HG03521 (cell line): ENCODE measurements around the gene ISM2.

Experiments used
- ATAC-seq: cut with Tn5 transposase; IDR thresholded peaks from one replicate; pipeline ENCODE4 v1.9.1; 2021; ENCODE audit warnings: mild to moderate bottlenecking, moderate library complexity; ENCODE audit not compliant: unreplicated experiment

Gene ISM2

DNA sequence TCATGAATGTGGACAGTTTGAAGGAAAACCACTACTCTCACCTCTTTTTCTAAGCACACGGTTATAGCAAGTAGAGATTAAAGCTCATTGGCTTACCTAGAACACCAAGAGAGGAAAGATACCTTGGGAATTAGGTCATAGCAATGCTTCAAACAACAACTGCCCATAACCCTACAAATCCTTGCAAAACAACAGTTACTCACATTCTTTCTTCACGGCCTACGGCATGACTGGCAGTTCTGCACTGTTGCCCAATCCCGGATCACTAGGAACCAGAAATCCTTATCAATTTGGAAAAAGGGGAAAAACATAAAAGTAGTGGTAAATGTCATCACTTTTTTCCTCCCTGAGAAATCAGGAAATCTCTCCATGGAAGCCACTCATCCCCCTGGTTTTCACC, 9.6 kb upstream of the ISM2 start:
- no peak for ATAC-seq

DNA sequence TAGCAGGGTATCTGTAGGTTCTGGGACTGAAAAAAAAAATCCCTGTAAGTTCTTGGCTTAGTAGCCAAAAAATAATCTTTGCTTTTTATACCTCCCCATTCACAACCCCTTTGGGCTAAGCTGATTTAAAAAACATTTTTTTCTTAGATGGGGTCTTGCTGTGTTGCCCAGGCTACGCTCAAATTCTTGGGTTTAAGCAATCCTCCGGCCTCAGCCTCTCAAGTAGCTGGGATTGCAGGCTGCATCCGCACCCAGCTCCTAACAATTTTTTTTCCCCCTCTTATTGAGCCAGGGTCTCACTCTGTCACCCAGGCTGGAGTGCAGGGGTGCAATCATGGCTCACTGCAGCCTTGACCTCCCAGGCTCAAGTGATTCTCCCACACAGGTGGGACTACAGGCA, 9.1 kb upstream of the ISM2 start:
- no peak for ATAC-seq

DNA sequence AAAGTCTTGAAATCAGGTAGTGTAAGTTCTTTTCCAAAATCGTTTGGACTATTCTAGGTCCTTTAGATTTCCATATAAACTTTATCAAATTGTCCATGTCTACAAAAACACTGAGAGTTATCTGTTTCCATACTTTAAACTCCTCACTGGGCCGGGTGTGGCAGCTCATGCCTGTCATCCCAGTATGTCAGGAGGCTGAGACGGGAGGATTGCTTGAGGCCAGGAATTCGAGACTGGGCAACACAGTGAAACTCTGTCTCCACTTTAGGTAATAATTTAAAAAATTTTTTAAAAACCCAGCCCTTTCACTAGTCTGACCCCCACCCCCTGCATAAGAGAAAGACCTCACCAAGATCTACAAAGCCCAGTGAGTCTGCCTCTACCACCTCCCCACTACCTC, 6.4 kb upstream of the ISM2 start:
- no peak for ATAC-seq

DNA sequence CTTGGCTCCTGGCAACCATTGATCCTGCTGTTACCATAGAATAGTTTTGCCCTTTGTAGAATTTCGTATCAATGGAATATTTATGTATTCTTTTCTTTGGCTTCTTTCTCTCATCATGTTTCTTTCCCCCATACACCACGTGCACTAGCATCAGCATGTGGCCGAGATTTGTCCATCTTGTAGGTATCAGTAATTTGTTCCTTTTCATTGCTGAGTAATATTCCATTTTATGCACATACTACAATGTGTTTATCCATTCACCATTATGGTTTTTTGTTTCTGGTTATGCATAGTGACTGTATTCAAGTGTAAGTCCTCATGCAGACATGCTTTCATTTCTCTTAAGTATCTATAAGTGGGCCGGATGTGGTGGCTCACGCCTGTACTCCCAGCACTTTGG, 4.5 kb upstream of the ISM2 start:
- no peak for ATAC-seq

DNA sequence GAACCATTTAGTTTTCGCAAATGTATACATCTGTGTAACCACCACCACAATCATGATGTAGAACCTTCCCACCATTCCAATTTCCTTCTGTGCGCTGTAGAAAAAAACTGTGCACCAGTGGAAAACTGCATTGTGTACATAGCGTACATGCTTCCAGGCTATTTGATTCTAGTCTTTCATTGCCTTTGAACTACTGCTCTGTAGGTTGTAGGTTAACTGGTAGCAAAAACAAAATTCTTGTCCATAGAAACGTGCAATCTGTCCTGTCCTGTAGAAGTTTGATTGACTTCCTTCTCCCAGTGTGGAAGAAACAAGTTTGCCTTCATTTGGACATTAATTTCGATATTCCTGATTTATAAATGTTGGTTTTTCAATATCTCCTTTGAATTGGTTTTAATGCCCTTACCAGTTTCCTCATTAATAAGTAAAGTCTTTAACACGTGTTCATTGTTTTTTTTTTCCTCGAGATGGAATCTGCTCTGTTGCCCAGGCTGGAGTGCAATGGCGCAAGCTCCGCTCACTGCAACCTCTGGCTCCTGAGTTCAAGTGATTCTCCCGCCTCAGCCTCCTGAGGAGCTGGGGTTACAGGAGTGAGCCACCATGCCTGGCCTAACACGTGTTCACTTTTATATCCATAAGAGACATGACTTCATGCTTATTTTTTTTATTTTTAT, 3.6 kb upstream of the ISM2 start:
- no peak for ATAC-seq

DNA sequence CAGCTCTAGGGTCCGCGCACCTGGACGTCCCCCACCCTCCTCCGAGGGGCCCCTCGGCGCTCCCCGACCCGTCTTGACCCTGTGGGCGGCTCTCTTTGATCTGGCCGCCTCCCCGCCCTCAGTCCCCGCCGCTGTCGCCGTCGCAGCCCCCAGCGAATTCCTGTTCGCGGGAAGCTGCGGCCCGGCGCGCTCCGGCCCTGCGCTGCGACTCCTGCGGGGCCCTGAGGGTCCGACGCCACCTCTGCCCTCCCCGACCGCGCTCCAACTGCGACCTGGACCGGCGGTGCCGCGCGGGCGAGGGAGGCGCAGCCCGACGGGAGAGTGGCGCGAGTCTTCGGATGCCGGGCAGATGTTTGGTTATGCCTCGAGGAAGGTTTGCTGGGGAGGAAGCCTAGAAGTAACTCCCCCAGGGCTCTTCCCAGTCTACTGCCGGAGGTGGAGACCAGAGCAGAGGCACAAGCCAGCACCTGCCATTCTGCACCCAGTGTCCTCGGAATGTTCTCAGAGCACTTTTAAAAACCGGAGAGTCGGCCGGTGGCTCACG, 440 bp upstream of the ISM2 start:
- peak; percentile 22 for ATAC-seq

DNA sequence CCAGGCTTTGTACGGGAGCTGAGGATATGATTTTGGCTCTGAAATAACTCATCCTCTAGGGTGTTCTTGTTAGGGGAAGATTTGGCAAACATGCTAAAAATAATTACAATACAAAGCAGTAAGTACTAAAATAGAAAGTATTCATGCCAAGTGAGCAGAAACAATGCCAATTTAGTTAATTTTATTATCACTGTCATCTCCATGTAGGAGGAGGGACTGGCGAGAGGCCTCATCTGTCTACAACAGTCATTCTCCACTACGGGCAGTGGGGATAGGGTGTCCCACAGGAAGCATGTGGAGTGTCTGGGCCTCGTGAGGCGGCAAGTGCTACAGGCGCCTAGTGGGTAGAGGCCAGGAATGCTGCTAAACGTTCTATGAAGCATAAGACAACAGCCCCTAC, 3.3 kb downstream of the ISM2 start:
- no peak for ATAC-seq

DNA sequence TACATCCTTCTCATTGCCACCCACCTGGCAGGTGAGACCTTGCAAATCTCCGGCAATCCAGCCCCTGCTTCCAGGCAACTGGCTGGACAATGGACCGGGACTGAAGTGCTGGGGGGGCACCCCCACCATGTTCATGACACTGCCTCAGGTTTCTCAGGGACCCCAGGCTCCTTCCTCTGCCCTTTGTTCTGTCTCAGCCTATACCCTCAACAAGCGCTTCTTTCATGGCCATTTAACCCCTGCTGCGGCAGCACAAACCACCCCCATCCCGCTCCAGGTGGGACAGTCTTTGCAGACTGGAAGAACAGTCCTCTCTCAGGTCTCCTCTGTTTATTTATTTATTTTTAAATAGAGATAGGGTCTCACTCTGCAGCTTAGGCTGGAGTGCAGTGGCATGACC, 7.6 kb downstream of the ISM2 start:
- no peak for ATAC-seq

DNA sequence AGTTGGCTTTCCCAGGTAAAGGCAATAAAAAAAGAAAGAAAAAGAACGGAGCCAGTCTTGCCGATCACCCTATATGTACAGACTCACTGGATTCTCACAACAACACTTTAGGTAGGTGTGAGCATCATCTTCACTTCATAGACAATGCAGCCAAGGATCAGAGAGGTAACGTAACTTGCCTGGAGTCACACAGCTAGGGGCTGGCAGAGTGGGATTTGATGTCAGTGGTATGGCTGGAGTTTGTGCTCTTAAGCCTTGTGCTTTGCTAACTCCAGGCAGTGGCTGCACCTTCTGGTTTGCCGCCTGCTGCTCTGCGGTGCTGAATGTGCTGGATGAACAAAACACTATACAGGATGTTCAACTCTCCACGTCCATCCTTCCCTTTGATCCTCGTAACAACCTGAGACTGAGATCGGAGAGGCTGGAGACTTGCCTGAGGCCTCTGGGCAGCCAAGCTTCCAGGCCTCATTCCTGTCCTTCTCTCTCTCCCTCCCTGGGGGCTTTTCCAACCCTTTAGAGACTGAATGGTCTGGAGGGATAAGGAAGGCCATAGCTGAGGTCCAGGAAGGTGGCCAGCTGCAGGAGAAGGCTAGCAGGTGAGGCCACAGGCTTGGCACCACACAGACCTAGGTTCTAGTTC, 8.1 kb downstream of the ISM2 start:
- no peak for ATAC-seq

DNA sequence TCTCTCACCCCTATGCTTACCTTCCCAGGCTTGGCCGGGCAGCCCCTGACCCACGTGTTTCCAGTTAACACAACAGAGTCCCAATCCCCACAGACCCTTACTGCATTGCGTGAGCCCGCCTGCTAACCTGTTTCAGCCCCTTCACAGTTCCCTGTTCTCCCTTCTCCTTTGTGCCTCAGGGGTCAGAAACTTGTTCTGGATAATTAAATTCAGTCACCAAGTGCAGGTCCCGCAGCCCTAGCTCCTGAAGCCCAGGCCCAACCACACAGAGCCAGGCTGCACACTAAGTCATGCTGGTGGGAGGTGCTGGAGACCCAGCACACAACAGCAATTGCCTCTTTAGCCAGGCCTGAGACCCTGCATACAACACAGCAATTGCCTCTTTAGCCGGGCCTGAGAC, 9.6 kb downstream of the ISM2 start:
- no peak for ATAC-seq

DNA sequence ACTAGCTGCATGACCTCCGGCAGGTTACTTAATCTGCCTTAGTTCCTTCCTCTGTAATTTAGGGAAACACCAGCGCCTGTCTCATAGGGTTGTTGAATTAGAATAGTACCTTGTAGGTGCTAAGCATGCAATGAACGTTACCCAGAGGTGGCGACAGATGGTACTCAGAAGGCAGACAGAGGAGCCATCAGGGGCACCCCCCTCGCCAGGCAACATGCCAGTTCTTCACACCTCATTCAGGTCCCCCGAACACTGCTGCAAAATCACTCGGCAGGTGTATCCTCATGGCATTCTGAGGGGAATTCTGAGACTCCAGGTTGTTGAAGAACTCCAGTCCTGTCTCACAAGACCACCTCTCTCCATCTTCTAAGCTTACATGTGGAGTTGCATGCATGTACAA, 10.1 kb downstream of the ISM2 start:
- ATAC-seq, result no peak

DNA sequence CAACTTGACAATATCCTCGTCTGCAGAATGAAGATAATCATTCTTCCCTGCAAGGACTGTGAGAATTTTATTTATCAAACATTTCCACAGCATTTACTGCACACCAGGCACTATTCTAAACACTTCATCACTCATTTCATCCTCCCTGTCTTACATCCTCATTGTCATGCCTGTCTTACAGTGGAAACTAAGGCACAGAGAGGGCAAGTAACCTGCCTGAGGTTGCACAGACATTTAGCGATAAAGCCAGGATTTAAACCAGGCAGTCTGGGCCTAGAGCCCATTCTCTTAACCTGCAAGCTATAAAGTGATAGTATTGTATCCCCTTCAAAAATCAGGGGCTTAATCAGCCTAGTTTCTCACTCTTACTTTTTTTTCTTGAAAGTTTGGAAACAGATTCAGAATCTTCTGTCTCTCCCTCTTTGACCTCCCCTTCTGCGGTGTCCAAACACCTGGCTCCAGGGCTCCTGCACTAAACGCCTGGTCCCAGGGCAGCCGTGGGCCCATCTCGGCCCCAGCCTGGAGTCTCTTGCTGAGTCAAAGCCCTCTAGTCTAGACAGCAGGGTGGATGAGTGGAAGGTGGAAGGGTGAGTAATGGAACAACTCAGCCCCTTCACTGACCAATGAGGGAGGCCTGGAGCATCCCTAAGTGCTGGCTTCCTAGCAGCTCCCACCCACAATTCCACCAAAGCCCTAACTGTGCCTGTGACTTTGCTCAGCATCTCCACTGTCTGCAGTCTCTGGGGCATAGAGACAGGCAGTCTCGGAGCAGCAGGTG, 12.5 kb downstream of the ISM2 start:
- ATAC-seq, result no peak

DNA sequence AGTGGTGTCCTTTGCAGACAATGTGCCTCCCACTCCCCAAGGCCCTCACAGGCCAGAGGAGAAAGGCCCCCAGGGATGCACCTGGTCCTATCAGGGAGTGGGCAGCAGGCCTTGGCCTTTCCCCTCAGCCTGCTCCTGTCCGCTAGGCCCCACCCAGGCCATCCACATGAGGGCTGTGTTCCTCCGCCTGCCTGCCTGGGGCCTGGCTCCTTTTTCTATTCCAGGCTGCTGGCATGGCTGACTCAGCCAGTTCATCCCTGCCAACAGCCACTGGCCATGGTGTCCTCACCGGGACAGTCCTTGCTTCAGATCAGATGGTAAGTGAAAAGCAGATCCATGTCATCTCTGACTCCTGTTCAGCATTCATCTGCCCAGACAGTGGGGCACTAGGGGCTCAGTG, 13.4 kb downstream of the ISM2 start:
- no peak for ATAC-seq

DNA sequence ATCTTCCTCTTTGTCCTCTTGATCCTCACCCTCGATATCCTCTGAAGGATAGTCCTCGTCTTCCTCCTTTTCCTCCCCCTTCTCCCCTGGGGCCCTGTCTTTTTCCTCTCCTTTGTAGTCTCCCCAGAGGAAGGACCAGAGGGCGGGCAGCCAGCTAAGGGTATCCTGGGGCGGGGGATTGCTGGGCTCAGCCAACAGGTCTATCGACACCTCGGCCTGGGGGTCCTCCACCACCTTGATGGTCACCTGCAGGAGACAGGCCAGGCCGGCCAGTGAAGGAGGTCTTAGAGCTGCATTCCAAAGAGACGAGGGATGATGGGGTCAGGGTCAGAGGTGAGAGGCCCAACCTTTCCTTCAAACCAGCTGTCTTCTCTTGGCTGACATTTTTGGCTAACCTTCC, 16.2 kb downstream of the ISM2 start:
- ATAC-seq, result no peak

DNA sequence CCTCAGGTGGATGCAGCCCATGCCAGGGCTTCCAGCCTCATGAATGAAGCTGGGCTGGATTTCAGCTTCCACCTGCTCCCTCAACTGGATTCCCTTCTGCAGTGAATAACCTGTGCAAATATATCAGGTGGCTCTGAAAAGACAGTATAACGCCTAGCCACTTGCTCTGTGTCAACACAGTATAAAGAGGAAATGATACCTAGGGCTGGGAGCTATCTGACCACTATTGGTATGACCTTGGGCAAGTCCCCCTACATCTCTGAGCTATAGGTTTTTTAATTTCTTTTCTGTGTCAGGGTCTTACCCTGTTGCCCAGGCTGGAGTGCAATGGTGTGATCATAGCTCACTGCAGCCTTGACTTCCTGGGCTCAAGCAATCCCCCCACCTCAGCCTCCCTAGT, 19.8 kb downstream of the ISM2 start:
- ATAC-seq, result peak; percentile 87

DNA sequence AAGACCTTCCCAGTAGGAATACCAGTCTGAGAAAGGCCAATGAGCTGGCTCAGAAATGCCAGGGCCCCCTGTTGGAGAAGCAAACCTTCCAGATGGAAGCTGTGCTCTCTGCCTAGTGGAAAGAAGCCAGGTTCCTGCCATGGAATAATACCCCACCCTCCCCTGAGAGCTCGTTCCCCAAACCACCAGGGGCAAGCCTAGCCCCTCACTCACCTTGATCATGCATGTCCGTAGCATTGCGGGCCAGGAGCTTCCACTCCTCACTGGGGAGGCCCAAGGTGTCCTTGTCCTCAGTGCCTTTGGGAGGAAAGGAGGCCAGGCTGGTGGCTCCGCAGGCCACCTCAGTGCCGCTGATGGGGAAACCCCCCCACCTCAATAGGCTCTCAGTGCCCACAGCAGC, 20.6 kb downstream of the ISM2 start:
- no peak for ATAC-seq

DNA sequence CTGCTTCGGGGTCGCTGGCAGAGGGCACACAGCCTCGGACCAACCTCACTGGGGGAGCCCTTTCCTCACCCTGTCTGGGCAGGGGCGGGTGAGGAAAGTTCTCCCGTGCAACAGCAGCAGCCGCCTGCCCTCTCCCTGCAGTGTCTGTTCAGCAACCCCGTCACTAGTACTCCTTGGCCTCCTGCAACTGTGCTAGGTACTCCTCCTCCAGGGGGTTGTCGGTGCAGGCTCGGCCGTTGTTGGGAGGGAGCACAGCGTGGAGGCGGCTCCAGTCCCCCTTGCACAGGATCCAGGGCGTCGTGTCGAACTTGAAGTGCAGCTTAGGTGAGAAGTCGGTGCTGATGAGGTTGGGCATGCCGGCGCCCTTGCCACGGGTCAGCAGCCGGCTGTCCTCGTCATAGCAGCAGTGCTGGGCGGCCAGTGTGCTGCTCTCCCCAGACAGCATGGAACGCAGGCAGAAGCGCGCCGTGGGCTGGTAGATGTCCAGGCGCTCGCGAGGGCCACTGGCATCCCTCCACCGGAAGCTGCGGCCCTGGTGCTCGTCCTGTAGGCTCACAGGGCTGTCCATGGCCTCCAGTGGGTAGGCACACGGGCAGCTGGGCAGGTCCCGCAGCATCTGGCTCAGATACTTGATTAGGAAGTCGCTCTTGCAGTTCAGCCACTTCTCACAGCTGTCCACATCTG, 23.0 kb downstream of the ISM2 start:
- ATAC-seq, result no peak

DNA sequence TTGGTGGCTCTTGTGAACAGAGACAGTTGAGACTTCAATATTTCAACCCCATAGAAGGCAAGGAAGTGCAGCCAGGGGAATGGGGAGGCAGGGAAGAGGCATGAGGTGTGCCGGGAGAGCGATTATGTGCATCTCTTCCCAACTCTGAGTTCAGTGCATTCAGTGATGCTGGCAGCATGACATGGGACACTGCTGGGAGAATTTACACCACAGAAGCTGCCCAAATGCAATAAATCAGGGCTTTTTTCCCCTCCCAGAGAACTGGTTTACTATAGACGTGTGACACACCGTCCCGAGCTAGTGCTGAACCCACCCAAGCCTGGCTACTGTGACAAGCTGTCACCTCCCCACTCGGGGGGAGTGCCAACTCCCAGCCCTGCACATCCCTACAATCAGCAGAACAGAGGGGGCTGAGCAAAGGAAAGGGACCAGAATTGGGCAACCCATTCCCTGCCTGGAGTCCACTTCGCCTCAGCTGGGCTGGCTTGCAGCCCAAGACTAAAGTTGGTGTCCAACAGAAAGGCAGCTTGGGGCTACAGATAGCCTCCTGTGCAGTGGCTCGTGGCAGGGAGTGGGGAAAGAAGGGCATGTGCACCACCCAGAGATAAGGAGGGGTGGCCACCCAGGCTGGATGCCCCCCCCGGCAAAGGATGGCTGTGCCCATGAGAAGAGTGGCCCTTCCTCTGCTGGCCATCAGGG, 24.0 kb downstream of the ISM2 start:
- ATAC-seq, result no peak

DNA sequence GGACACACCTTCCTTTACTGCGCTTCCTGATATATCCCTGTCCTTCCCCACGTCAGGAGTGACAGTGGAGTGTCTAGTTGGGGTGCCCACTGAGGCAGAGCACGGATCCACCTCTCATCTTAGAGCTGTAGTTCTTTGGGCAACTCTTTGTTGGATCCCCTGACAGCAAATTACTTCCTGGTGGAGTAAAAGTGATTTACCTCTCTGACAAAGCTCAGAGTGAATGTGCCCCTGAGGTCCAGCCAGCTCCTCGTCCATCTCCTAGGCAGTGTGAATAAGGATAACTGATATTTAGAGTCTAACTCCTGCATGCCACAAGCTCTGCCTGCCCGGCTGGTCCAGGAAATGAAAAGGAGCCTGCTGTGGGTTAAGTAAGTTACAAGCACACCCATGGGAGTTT, 24.7 kb downstream of the ISM2 start:
- ATAC-seq, result no peak

DNA sequence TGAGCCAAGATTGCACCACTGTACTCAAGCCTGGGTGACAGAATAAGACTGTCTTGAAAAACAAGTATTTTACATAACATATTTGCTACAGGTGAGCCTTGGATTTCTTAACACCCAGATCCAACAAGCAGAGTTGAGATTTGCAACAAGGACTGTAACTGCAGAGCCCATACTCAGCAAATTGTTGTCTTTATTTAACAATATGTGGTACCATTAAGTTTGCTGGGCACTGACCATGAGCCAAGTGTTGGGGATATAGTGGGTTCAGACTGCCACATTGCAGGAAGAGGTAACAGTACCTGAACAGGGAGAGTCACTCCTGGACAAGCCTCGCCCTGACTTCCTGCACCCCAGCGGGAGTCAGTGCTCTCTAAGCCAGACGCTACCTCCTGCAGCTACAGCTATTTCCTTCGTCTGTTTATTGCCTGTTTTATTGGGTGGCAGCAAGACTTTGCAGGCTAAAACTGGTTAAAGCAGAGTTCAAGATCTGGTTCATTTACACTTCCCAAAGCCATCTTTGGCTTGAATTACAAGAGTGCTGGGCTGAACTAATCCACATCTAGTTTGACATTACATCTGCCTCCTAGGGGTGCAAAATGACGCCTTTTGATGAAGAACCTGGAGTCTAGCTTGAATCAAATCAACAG, 28.3 kb downstream of the ISM2 start:
- ATAC-seq, result no peak
